GM19455 (cell line): ENCODE data around the gene ROBO4.

Experiments used
- ATAC-seq: cut with Tn5 transposase; IDR thresholded peaks from one replicate; pipeline ENCODE4 v1.9.1; 2021; ENCODE audit not compliant: unreplicated experiment

ROBO4 gene

DNA sequence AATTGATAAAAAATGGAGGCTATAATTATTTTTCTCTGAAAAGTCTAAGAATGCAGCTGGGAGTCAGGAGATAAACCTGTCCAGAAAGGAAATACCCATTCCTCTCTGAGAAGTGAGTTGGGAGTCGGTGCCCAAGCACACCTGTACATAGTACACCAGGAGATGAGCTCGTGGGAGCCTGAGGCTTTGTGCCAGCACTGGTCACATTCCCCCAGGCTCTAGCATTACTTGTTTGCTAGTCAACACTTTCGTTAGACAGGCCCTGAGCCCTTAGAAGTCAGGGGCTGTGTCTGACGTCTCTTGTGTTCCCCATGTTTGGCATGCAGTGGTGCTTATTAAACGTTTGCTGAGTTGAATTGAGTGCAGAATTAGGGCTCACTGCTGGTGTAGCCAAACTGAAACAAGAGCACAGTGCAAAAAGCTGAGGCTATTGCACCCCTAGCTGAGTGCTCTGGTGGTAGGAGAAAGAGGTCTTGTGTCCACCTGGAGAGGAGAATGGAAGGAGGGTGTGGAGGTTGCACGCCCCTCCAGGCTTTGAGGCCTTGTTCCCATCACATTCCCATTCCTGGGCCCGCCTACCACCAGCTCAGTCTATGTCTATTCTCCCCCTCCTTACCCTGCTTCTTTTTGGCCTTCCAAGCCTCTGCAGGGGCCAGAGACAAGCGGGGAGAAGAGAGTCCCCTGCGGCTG, 6.8 kb downstream of the ROBO4 start:
- no peak for ATAC-seq

GRCh38 chr11:124890151-124890550, 7.5 kb downstream of the ROBO4 start:
- ATAC-seq: no peak

- no peak for ATAC-seq
Measured at GRCh38 chr11:124889191-124890091, 8.2 kb downstream of the ROBO4 start.

DNA sequence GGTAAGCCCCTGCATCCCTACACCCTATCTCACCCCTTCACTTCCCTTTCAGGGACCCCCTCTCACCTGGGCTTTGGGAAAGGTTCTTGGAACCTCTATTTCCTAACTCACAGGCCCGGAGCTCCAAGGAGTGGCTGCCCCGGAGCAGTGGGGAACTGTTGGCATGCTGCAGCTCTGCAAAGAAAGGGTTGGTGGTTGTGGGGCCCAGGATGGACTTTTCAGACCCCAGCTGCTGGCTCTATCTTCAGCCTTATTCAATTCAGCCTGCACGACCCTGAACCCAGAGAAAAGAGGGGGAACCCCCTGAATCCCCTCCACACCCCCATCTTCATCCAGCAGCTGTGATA, 10.0 kb downstream of the ROBO4 start:
- ATAC-seq: no peak

GRCh38 chr11:124886978-124887666, 10.5 kb downstream of the ROBO4 start:
- no peak for ATAC-seq

DNA sequence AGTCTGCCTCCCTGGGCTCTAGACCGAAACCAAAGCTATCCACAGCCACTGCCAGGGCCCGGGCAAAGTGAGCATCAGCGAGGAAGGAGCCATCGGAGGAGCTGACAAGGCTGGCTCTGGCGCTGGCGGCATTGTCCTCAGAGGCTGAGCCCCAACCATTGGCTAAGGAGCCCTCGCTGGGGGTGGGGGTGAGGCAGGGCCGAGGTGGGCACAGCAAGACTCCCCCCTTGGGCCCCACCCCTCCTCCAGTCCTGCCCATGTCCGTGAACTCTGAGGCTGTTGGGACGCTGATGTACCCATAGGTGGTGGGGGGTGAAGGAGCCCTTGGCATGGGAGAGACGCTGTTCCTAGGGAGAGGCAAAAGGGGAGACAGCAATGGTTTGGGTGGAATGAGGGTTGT, 11.2 kb downstream of the ROBO4 start:
- no peak for ATAC-seq

DNA sequence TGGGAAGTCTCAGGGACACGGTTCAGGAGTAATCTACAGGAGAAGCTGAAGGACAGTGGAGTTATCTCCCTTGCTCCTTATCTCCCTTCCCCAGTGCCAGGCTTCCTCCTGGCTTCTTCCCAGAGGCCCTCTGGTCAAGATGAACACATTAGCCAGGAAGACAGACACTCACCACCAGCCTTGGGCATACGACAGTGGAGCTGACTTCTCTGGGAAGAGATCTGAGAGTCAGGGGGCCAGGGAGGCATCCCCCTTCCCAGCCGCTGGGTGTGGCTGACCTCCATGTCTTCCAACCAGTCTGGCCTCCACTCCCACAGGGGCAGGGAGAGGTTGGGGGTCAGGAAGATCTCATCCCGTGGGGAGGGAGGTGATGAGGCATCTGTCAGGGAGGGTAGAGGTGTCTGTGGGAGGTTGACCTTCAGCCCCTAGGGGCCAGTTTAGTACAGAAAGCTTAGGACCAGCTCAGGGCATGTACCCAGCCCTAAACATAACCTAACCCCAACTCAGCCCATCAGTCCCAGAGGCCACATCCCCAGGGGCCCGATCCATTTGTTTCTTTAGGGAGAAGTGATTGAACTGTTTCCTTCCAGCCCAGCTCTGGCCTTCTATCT, 12.7 kb downstream of the ROBO4 start:
- ATAC-seq: no peak

DNA sequence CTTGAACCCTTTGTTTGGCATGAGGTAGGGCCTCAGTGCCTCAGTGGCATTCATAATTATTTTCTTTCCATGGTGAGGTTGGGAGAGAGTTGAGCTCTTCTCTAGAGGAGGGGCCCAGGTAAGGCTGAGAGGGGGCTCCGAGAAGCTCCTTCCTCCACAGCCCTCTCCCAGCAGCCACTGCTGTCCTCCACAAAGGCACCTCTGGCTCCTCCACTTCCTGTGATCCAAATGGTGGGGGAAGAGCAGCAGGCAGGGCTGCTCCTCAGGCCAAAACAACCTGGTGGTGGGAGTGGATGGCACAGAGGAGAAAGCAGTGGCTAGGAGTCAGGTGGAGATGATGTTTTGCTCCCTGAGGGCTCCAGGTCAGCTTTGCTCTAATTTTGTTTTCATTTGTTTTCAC, 13.3 kb downstream of the ROBO4 start:
- no peak for ATAC-seq

DNA sequence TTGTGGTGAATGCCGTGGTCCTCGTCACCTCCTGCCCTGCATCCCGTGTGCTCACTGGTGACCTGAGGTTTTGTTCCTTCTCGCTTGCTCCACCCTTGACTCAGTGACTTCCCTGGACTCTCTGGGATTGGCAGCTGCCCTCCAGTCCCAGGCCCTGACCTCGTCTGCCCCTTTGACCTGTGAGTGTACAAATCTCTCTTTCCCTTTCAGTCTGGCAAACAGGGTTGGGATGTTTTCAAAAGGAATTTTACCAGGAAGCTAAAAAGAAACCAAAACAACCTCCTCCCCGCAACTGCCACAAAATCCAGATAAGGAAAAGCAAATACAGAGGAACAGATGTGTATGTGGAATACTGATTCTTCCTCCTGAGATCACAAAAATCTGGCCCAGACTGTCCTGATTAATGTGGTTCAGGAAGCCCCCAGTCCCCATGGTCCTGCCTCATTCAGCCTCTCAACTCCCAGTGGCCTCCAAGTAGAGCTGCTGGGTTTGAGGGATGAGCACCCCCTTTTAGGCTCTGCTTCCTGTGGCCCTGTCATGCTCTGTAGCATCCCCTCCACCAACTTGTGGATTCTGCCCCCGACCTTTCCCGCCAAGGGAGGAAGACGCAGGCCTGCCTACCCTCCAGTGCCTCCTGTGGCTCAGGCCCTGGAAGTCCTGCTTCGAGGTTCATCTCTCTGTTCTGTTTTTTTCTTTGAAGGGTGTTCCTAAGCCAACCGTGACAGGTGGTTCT, 15.2 kb downstream of the ROBO4 start:
- no peak for ATAC-seq

- ATAC-seq: no peak
Measured at GRCh38 chr11:124880958-124881357, 16.7 kb downstream of the ROBO4 start.

DNA sequence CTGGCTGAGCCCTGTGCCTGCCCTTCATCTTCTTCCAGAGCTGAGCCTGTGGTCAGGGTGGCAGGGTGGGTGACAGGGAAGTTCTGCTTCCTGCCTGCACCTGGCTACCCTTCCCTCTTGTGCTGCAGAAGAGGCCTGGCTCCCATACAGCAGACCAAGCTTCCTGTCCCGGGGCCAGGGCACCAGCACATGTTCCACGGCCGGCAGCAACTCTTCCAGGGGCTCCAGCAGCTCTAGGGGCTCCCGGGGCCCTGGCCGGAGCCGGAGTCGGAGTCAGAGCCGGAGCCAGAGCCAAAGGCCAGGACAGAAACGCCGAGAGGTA, 17.4 kb downstream of the ROBO4 start:
- ATAC-seq: no peak

- ATAC-seq: no peak
Measured at GRCh38 chr11:124879493-124880289, 18.0 kb downstream of the ROBO4 start.

DNA sequence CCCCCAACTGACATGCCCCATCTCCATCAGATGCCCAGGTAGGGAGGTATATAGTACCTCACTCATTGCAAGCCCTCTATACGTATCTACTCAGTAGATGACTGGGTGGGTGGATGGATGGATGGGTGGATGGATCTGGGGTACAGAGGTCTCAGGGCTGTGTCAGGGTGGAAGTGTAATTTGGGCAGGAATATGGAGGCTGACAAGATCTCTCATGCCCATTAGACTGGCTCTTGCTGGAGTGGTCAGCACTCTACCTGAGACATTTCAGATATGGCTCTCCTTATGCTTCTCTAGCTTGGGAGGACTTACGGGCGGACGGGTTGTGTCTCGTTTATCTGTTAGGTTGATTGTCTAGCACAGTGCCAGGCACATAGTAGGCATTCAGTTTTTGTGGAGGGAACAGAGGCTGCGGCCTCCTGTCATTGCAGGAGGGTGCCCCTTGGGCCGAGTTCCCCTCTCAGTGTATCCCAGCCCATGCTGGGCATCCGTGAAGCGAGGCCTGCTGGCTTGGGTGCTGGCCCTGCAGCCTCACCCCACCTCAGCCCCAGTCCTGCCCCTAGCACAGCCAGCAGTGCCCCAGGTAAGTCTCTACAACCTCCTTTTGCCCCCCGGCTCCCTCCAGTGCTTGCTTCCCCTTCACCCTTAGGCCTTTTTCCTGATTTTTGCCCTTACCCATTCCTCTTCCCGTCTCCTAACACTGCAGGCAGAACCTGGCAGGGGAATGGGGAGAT, 18.7 kb downstream of the ROBO4 start:
- ATAC-seq: no peak

- ATAC-seq: no peak
Measured at GRCh38 chr11:124877910-124878758, 19.5 kb downstream of the ROBO4 start.

GRCh38 chr11:124877631-124877909, 20.1 kb downstream of the ROBO4 start:
- ATAC-seq: no peak

DNA sequence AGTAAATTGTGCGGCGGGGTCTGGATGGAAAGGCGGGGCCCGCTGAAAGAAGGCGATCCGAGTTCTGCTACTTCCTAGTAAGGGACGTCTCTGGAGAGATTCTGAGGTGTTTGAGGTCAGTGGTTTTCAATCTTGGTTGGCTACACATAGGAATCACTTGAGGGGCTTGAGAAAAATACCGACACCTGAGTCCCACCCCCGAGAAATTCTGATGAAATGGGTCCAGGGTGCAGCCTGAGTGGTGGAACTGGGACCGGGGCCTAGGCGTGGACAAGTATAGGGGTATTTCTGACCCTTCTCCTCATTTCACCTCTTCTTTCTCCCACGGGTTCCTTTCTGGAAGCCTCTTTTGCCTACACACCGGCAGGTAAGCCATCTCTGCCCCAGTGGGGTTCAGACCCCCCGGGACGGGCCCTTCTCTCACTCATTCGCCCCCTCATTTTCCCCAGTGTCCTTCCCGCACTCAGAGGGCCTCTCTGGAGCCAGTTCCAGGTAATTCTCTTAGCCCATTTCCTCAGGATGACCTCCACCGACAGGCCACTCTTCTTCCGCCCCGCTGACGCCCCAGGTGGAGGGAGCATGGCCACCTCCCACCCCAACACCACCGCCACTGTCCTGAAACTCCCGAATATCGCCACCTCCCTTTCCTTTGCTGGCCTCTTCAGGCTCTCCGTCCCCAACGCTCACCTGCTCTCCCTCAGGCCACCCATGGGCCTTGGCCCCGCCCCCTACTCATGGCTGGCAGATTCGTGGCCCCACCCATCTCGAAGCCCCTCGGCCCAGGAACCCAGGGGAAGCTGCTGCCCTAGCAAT, 20.6 kb downstream of the ROBO4 start:
- ATAC-seq: no peak

DNA sequence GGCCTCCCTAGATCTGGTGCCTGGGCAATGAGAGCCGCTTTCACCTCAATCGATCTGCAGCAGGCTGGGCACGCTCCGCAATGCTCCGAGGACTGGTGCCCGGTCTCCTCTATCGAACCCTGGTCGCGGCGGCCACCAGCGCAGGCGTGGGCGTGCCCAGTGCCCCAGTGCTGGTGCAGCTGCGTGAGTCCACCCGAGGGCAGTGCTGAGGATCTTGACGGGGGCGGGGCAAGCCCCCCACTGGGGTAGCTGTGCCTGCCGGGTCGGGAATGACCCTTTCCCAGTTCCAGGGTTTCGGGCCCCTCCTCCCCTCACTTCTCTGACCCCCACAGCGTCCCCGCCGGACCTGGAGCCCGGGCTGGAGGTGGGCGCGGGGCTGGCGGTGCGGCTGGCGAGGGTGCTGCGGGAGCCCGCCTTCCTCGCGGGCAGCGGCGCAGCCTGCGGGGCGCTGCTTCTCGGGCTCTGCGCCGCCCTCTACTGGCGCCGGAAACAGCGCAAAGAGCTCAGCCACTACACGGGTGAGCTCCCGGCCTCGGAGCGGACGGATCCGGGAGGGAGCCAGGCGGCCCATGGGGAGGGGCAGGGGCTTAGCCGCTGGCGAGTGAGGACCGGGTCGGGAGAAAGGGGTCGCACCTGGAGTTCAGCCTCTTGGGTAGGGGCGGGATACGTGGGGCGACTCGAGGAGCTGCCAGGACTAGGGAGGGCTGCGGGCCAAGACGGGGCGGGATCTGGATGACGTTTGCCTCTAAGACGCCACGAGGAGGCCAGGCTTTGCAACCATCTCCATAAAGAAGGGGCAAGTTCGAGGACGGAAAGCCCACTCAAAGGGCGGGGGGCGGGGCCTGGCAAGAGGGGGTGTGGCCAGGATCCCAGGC, 21.5 kb downstream of the ROBO4 start:
- ATAC-seq: peak; percentile 92
